ENCODE data around the gene TSPAN5.
A peak's percentile ranks its signal among the peaks of the same experiment; 100 is the strongest.
"Not testable (repeated sequence)": the region's sequence is repeated elsewhere in the genome, so short reads cannot be mapped to it uniquely, and the experiment has no call there.

Gene TSPAN5

GRCh38 chr4:98658287-98659105, at the start of gene TSPAN5:
TSS of gene TSPAN5 (minus strand) at chr4:98658611.
- DNase-seq (ENCODE audit: low spot score), result peak; percentile 61

DNA sequence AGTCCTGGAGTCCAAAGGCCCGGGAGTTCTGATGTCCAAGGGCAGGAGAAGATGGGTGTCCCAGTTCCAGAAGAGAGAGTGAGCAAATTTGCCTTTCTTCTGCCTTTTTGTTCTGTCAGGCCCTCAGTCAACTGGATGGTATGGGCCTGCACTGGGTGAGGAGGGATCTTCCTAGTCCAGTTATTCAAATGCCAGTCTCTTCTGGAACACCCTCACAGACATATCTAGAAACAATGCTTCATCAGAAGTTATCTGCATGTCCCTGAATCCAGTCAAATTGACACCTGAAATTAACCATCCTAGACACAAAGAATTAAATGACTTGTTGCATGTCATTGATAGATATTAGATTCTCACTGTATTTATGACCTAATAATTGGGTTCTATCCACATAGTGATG, 48.5 kb upstream of the TSPAN5 start:
- no peak for DNase-seq (ENCODE audit: low spot score)

- DNase-seq (ENCODE audit: low spot score), result no peak
Observed at GRCh38 chr4:98706200-98706813, 47.9 kb upstream of the TSPAN5 start.

DNA sequence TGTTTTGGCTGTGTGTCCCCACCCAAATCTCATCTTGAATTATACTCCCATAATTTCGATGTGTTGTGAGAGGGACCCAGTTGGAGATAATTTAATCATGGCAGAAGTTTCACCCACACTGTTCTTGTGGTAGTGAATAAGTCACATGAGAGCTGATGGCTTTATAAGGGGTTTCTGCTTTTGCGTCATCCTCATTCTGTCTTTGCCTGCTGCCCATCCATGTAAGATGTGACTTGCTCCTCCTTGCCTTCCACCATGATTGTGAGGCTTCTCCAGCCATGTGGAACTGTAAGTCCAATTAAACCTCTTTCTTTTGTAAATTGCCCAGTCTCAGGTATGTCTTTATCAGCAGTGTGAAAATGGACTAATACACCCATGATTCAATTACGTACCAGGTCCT, 47.2 kb upstream of the TSPAN5 start:
- not testable (repeated sequence) for DNase-seq (ENCODE audit: low spot score)

- DNase-seq (ENCODE audit: low spot score), result no peak
Observed at GRCh38 chr4:98700656-98701055, 42.2 kb upstream of the TSPAN5 start.

DNA sequence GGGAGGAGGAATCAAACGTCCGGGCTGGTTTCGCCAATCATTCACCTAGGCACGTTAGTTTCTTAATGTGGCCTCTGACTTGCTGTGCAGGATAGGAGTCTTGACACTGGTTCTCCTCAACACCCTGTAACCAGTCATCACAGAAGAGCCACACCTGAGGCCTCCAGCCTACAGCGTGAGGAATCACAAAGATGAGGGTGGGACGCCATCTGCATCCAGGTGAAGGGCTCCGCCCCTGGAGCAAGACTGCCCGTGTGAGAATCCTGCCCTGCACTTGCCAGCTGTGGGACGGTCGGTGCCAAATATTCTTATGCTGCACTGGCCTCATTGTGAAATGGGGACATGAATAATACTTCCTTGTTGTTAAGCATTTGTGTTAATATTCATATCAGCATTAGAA, 35.7 kb upstream of the TSPAN5 start:
- DNase-seq (ENCODE audit: low spot score), result no peak

DNA sequence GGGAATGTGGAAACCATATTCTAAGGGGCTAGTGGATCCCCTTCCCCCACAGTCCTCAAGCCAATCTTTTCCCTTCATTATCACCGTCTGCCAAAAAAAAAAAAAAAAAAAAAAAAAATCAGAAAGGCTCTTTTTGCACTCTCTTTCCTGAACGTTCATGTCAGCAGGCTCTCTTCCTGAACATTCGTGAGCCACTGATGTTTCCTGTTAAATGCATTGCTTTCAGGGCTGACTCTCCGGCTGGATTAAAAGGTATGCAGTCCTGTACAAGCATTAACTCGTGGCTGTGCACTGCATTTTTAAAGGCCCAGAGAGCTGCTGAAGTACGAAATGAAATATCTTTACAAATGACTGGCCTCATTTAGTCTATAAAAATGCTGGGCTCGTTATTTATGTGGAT, 34.0 kb upstream of the TSPAN5 start:
- no peak for DNase-seq (ENCODE audit: low spot score)

GRCh38 chr4:98691588-98691987, 33.2 kb upstream of the TSPAN5 start:
- DNase-seq (ENCODE audit: low spot score), result no peak

DNA sequence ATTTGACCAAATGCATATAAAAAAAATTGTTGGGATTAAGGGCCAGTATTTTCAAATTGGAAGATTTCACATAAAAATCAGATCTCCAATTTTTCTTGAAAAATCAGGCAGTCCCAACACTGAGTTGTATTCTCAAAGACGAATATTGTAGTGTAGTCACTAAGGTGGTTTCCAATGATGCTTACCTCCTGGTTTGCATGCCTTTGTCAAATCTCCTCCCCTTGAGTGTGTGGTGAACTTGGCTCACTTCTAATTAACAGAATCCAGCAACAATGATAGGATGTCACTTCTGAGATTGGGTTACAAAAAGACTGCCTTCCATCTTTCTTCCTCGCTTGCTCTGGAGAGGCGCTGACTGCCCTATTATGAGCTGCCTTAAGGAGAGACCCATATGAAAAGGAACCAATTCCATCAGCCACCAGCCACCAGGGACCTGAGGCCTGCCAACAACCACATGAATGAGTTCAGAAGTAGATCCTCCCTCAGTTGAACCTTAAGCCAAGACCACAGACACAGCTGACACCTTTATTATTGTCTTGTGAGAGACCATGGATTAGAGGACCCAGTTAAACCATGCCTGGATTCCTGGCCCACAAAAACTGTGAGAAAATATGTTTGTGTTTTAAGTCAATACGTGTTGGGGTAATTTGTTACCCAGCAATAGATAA, 31.2 kb upstream of the TSPAN5 start:
- DNase-seq (ENCODE audit: low spot score), result no peak

DNA sequence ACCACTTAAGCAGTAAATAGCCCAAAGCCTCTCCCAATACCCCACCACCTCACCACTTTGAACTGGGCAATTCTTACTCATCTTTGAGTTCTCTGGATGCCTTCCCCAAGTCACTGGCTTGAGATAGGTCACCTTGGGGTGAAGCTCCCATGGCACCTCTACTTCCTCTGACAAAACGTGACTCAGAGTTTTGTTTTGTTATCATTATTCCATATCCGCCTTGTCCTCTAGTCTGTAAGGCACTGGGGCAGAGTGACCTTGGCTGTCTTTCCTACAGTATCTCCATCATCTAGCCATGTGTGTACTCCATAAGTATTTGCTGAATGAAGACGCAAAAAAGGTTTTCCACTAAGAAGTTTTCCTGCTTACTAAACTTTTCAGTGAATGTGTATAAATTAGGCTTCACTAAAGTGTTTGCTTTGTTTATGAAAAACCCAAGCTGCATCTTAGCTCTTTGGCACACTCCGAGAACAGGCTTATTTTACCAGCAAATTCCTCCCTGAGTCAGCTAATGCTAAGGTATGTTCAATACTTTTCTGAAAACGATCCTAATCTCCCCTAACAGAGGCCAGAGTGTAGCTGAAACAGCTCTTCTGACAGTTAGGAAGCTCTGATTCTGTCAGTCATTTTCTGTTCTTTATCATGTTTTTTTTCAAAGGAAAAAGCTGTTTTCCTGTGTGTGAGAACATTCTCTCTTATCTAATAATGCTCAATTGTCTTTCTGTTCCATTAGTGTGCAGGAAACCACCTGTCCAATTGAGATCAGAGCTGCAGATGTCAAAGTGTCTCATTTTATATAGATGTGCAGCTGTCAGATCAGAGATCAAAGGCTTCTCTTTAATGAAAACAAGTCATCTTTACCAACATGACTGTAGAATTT, 30.2 kb upstream of the TSPAN5 start:
- DNase-seq (ENCODE audit: low spot score), result no peak

GRCh38 chr4:98687876-98688275, 29.5 kb upstream of the TSPAN5 start:
- DNase-seq (ENCODE audit: low spot score), result no peak

GRCh38 chr4:98686847-98687246, 28.4 kb upstream of the TSPAN5 start:
- no peak for DNase-seq (ENCODE audit: low spot score)

GRCh38 chr4:98686043-98686707, 27.8 kb upstream of the TSPAN5 start:
- DNase-seq (ENCODE audit: low spot score), result no peak

GRCh38 chr4:98685225-98686042, 27.0 kb upstream of the TSPAN5 start:
- DNase-seq (ENCODE audit: low spot score), result no peak

- DNase-seq (ENCODE audit: low spot score), result peak; percentile 21
Observed at GRCh38 chr4:98682719-98683118, 24.3 kb upstream of the TSPAN5 start.

GRCh38 chr4:98680806-98681205, 22.4 kb upstream of the TSPAN5 start:
- no peak for DNase-seq (ENCODE audit: low spot score)

- DNase-seq (ENCODE audit: low spot score), result no peak
Observed at GRCh38 chr4:98679738-98680137, 21.3 kb upstream of the TSPAN5 start.

DNA sequence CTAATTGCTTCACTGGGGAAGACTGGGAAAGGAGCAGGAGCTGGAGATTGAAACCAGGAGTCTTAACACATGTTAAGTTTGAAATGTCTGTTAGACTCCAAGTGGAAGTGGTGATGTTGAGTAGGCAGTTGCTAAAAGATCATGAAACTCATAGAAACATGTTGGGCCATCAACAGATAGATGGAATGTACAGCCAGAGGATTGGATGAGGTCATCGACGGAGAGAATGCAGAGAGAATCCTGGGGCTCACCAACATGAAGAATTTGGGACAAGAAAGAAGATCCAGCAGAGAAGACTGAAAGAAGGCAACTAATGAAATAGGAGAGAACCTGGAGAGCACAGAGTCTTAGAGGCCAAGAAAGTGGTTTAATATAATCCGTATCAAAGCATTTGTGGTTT, 19.4 kb upstream of the TSPAN5 start:
- no peak for DNase-seq (ENCODE audit: low spot score)

- no peak for DNase-seq (ENCODE audit: low spot score)
Observed at GRCh38 chr4:98674404-98675173, 16.2 kb upstream of the TSPAN5 start.

DNA sequence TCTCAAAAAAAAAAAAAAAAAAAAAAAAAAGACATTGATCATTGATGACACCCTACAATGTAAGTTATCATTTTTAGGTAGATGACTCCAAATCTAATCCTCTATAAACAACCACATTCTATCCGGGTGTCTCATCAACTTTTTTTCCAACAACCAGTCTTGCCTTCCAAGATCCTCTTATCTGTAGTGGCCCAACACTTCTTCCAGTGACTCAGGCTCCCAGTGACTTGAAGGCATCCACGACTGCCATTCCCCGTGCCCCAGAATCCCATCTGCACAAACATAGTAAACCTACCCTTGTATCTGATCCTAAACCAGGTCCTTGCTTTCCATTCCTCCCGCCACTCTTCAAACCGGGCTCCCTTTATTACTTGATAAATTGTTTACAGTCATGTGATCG, 15.6 kb upstream of the TSPAN5 start:
- DNase-seq (ENCODE audit: low spot score), result no peak
